ENCODE data around the gene SPARC.

SPARC gene

DNA sequence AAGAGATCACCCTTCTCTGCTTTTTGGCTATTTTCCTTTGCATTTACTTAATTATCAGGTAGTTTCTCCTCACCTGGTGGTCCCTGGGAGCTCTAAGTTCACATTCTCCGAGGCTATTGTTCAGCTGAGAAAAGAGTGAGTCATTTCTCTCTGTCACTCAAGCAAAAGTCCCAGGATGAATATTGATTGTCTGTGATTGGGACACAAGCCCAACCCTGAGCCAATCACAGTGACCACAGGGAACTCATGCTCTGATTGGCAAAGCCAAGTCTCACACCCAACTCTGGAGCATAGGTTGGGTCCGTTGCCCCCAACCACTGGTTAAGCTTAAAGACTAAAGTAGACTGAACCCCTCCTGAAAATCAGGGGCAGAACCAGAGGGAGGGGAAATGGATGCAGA lies 67.8 kb downstream of the SPARC start:
- no peak for FAIRE-seq

DNA sequence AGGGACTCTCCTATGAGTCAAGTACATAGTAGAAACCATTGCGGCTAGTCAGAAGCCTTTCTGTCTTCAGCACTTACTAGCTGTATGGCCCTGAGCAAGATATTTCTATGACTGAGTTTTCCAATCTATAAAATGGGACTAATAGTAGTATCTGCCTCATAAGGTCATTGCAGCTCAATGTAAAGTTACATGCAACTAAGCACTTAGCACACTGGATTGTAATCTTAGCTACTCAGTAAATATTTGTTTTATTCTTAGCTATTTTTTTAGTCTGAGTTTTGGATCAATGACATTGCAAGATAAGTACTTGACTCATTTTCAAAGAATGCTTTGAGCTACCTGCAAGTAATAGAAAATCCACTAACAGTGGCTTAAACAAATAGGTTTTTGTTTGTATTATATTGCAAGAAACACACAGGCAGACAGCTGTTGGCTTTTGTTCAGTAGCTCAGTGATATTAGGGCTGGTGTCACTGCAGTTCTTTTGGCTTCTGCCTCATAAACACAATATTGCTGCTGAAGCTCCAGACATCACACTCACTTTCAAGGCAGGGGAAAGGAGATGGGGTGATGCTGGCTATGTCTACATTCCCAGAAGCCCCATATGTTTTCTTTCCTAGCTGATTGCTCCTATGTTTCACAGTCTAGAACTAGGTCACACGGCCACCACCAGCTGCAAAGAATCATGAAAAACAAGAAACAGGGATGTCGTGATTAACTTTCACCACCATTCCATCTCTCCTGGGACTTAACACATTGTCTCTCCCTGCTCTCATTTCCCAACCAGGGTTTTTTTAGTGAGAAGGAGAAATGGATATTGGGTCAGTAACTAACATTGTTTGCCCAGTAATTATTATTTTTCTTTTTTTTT lies 68.6 kb downstream of the SPARC start:
- FAIRE-seq: no peak

DNA sequence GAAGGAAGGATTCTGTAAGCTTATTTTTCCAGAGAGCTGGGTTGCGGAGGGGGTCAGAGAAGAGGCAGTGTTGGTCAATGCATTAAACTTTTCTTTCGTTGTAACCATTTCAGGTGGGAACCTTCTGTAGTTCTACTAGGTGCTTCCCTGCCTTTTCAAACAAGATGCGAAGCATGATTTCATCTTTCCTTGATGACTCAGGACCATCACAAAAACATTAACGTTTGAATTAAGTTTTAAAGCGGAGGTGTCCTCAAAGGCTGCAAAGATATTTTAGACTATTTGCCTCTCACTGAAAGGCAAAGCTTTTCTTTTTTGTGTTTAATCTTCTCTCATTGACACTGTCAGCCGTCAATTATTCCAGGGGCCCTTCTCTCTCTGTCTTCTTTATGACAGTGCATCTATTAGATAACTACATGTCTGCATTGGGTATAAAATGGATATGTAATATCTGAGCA lies 69.3 kb downstream of the SPARC start:
- FAIRE-seq: no peak

DNA sequence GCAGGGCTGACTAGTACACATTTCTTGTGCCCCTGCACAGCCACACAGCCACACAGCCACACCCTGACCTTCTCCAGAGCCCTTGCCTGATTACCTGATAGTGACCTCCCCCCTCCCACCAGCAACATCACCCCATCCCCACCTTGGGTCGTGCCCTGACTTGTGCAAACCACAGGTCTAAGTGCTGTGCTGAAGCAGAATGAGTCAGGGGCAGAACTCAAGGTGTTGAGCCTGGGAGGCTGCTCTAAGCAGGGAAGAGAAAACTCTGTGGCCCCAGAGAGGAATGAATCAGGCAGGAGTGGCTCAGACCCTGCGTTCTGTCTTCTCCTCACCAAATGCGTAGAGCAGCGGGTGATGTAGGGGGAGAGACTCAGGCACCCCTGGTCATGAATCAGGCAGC lies 71.3 kb downstream of the SPARC start:
- no peak for FAIRE-seq

DNA sequence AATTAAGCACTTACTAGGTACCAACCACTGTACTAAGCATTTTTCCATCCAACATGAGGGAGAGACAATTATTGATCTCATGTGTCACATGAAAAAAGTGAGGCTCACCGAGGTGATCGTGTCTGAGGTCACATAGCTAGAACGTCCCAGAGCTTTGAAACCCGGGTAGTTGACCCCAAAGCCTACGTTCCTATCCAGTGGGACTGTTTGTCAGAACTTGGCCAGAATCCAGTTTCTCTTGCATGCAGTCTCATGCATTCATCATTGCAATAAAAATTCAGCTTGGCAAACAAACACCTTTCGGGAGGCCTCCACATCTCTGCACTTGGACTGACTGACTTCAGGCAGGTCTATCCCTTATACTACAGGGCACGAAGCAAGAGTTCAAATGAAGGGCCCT lies 72.2 kb downstream of the SPARC start:
- no peak for FAIRE-seq

DNA sequence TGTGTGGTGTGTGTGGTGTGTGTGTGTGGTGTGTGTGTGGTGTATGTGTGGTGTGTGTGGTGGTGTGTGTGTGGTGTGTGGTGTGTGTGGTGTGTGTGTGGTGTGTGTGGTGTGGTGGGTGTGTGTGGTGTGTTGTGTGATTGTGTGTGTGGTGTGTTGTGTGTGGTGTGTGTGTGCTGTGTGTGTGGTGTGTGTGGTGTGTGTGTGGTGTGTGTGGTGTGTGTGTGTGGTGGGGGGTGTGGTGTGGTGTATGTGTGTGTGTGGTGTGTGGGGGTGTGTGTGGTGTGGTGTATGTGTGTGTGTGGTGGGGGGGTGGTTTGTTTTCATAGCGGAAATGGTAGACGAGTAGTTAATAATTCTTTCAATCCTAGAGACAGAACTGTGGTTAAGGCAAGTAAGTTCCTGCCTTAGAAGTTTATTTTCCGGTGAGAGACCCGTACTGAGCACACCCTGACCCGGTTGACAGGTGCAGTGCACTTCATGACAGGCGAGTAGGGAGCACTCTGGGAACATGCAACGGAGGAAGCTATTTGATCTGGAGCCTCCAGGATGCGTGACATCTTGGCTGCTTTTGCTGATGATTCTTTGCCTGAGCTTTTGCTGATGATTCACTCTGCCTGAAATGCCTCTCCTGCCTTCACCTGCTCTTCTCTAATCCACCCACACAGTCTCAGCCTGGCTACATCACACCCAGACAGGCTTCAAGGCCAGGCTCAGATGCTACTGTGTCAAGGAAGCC lies 73.9 kb downstream of the SPARC start:
- no peak for FAIRE-seq

DNA sequence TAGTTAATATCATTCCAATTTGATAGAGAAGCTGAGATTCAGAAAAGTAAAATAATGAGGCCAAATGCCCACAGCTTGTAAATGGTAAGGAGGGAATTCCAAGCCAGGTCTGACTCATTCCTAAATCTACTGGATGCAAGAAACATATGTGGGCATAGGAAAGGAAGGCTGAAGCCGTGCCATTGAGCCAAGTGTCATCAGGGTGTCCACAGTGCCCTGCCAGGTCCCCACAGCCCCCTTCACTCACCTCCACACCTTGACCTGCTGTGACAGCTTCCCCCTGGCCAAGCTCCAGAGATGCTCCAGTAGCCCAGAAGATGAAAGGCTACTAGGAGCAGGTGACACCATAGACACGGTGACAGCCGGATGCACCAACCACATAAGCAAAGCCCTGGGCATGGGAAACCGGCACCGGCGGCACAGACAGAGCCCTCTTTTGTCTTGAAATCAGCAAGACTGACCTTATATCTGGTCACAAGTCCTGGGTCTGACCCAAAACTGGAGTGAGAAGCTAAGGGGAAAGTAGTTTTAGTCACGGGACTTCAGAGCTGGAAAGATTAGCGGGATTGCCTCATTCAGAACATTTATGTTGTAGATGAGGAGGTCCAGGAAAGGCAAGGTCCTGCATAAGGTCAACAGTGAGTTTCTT lies 75.5 kb downstream of the SPARC start:
- FAIRE-seq: no peak
